AG04449 (cell line): ENCODE measurements around the gene SUMO2.

ENCODE experiments used
- CTCF ChIA-PET: fragments of 350-600 bp; formaldehyde crosslinking; extraction: SDS; loops from one replicate; lab custom pipeline; 2021; ENCODE audit warnings: antibody characterized with exemption; lab: Yijun Ruan, JAX
- POLR2A ChIA-PET: fragments of 400-600, 350-600 bp; formaldehyde crosslinking; extraction: SDS; loops from one replicate; lab custom pipeline; 2020; ENCODE audit warnings: antibody characterized with exemption, inconsistent platforms; lab: Yijun Ruan, JAX
- DNase-seq: peaks from one replicate; pipeline ENCODE4 v3.0.0-alpha.2; 2010; ENCODE audit warnings: low read depth, low spot score
- H3K4me3 ChIP-seq: 2 replicates; pipeline ENCODE4 v1.5.1; 2011; ENCODE audit warnings: low read depth, mild to moderate bottlenecking, control low read depth, low read length
- TF ChIP-seq, protein P1 (sequence below): IDR thresholded peaks from one replicate; pipeline ENCODE4 v1.5.1; 2011; ENCODE audit warnings: mild to moderate bottlenecking, moderate library complexity, low read length, control low read depth, inconsistent platforms; ENCODE audit not compliant: insufficient read depth; ENCODE audit errors: missing control alignments

SUMO2 gene

DNA sequence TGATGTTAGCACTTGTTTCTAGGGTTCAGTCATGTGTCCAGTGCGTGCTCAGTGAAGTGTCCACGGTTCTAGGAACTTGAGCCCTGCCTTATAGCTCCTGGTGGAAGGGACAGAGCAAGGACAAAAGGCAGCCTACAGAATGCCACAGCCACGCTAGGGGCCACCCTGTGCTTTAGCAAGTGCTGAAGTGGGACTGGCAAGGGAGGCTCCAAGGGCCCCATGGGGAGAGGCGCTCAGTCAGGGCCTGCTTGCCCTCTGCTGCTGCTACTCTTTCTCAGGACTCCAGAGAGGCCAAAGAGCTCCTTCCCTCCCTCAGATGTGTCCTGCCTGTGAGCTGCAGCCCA lies 58.0 kb downstream of the SUMO2 start:
- POLR2A ChIA-PET = interaction anchor here (3.0 kb wide), 1 partner anchor 11 kb away, joined by 19 read pairs; no protein-coding TSS in a partner anchor
- TF ChIP-seq, protein P1, sequence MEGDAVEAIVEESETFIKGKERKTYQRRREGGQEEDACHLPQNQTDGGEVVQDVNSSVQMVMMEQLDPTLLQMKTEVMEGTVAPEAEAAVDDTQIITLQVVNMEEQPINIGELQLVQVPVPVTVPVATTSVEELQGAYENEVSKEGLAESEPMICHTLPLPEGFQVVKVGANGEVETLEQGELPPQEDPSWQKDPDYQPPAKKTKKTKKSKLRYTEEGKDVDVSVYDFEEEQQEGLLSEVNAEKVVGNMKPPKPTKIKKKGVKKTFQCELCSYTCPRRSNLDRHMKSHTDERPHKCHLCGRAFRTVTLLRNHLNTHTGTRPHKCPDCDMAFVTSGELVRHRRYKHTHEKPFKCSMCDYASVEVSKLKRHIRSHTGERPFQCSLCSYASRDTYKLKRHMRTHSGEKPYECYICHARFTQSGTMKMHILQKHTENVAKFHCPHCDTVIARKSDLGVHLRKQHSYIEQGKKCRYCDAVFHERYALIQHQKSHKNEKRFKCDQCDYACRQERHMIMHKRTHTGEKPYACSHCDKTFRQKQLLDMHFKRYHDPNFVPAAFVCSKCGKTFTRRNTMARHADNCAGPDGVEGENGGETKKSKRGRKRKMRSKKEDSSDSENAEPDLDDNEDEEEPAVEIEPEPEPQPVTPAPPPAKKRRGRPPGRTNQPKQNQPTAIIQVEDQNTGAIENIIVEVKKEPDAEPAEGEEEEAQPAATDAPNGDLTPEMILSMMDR = no peak
- H3K4me3 ChIP-seq = no peak overlapping the region
- CTCF ChIA-PET = interaction anchor here (1.0 to 10.3 kb wide), 5 partner anchors 11 to 82 kb away, joined by 3 to 142 read pairs (median 4); partner anchors contain the start of gene ARMC7
- no peak for DNase-seq

DNA sequence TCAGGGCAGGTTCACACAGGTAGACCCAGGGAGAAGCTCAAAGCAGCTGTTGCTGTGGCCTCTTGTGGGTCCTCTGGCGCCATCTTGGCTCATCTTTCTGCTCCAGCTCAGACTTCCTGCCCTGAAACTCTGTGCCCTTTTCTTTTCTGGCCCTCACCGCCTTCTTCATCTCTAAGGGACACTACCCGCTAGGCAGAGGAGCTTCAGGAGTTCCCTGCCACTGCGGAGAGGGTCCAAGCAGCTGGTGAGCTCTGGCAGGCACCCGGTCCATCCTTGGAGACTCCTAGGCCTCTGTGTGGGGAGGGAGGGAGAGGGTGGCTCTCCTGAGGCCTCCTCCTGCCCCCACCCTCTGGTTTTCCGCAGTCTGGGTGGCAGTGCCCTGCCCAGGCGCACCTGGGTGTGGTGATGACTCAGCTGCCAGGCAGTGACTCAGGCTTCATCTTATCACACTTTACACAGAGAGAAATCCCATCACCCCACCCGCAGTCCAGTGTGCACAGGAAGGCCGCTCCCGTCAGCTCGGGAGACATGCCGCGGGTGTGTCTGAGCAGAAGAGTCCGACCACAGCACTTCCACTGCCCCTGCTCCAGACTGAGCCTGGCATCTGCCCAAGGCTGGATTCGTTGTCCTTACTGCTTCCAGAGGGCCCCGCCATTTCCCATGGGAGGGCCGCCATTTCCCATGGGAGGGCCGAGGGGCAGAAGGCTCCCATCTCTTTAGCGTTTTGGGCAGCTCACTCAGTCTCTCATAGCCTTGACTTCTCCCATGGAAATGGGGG lies 58.5 kb downstream of the SUMO2 start:
- ChIA-PET CTCF (interaction anchor here (1.0 to 10.3 kb wide), 6 partner anchors 10 to 83 kb away, joined by 3 to 142 read pairs (median 4); partner anchors contain the start of gene ARMC7), POLR2A (interaction anchor here (0.6 to 3.0 kb wide), 3 partner anchors 10 to 543 kb away, joined by 3 to 19 read pairs (median 3); partner anchors contain the start of genes ARMC7, RECQL5 and SAP30BP)
- no peak overlapping the region for H3K4me3 ChIP-seq
- no peak for DNase-seq
- TF ChIP-seq, protein P1 = no peak

DNA sequence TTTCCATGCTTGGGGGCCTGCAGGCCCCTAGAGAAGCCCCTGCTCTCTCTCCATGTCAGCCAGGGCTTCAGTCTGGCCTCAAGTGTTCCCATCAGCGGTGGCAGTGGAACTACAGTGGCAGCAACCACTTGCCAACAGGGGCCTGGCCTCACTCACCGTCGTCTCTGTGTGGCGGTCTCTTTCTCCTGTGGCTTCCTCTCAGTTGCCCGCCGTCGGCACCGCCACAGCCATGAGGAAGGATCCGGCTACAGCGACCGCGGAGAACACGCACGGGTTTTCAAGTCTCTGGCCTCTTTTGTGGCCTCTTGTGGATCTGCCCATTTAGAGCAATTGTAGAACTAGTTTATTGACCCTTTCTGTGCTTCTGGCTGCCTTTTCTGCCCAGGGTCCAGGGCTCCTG lies 64.5 kb downstream of the SUMO2 start:
- no peak overlapping the region for H3K4me3 ChIP-seq
- CTCF ChIA-PET = interaction anchor here (9.2 to 10.3 kb wide), 4 partner anchors 5 to 85 kb away, joined by 105 to 231 read pairs (median 142); partner anchors contain the start of genes ARMC7, NT5C and NUP85
- POLR2A ChIA-PET = no interaction called here
- no peak for DNase-seq
- TF ChIP-seq, protein P1 = no peak

DNA sequence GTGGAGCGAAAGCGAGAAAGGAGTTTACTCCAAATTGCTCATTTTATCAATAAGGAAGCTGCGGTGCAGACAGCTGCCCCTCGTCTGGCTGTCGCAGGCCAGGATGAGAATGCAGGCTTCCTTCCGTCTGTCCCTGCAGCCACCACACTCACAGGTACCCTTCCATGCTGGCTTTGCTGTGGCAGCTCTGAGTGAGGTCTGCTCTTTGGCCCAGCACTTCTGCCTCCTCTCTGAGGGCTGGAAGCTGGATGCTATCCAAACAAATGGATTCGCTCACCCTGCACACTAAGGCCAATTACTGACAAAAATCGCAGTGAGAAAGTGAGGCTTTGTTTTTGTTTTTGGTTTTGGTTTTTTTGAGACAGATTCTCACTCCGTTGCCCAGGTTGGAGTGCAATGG lies 66.0 kb downstream of the SUMO2 start:
- no peak for DNase-seq
- TF ChIP-seq, protein P1 = no peak
- POLR2A ChIA-PET = interaction anchor here (0.6 to 1.6 kb wide), 2 partner anchors 14 to 60 kb away, joined by 3 to 5 read pairs; partner anchors contain the start of gene NT5C
- CTCF ChIA-PET = interaction anchor here (1.2 to 9.4 kb wide), 9 partner anchors 7 to 295 kb away, joined by 3 to 231 read pairs (median 95); partner anchors contain the start of genes MIF4GD, NT5C and NUP85
- no peak overlapping the region for H3K4me3 ChIP-seq
